Activated CD4-positive, alpha-beta T cell treated with anti-CD3 and anti-CD28 coated beads, Interleukin-2, amount 50 U/mL, for 1 hour (primary cell): ENCODE data around the gene SIPA1L3.

Experiments used
- DNase-seq: peaks from one replicate; pipeline ENCODE4 v3.0.0-alpha.2; 2020

SIPA1L3 gene

GRCh38 chr19:37980419-37981170 lies 73.6 kb downstream of the SIPA1L3 start:
- DNase-seq: no peak

- DNase-seq: no peak
Measured at GRCh38 chr19:37981785-37982475, 74.9 kb downstream of the SIPA1L3 start.

GRCh38 chr19:37982655-37983054 lies 75.6 kb downstream of the SIPA1L3 start:
- no peak for DNase-seq

- no peak for DNase-seq
Measured at GRCh38 chr19:37983153-37983552, 76.1 kb downstream of the SIPA1L3 start.

GRCh38 chr19:37983916-37984315 lies 76.9 kb downstream of the SIPA1L3 start:
- DNase-seq: no peak

- DNase-seq: no peak
Measured at GRCh38 chr19:37986048-37986750, 79.2 kb downstream of the SIPA1L3 start.

GRCh38 chr19:37987356-37988332 lies 80.6 kb downstream of the SIPA1L3 start:
- no peak for DNase-seq

GRCh38 chr19:37988758-37989635 lies 82.0 kb downstream of the SIPA1L3 start:
- DNase-seq: no peak

GRCh38 chr19:37989855-37990254 lies 82.8 kb downstream of the SIPA1L3 start:
- DNase-seq: no peak

- DNase-seq: no peak
Measured at GRCh38 chr19:37990362-37990761, 83.4 kb downstream of the SIPA1L3 start.

GRCh38 chr19:37991176-37991835 lies 84.3 kb downstream of the SIPA1L3 start:
- no peak for DNase-seq

- DNase-seq: no peak
Measured at GRCh38 chr19:37991841-37992248, 84.8 kb downstream of the SIPA1L3 start.

GRCh38 chr19:37992761-37993160 lies 85.8 kb downstream of the SIPA1L3 start:
- no peak for DNase-seq

GRCh38 chr19:37994823-37995130 lies 87.8 kb downstream of the SIPA1L3 start:
- no peak for DNase-seq

GRCh38 chr19:37995346-37995745 lies 88.3 kb downstream of the SIPA1L3 start:
- DNase-seq: no peak

GRCh38 chr19:37997911-37998344 lies 90.9 kb downstream of the SIPA1L3 start:
- DNase-seq: no peak

- no peak for DNase-seq
Measured at GRCh38 chr19:37998801-37999308, 91.8 kb downstream of the SIPA1L3 start.

GRCh38 chr19:37999309-38000213 lies 92.6 kb downstream of the SIPA1L3 start:
- DNase-seq: no peak

GRCh38 chr19:38001158-38001781 lies 94.3 kb downstream of the SIPA1L3 start:
- DNase-seq: no peak
